Measurements from ENCODE around the gene BCL2L11. TPM values are rescaled to one million over a fixed set of nuclear protein-coding genes. Genes with fewer than 3 reads are reported as not detected.

Gene BCL2L11
- total and polyA plus RNA-seq, 9 of the 15 experiments (the other 6 are each of a cell fraction or from before 2014, with no cell fraction given), result 2.2 to 18.8 (median 5.0) TPM

DNA sequence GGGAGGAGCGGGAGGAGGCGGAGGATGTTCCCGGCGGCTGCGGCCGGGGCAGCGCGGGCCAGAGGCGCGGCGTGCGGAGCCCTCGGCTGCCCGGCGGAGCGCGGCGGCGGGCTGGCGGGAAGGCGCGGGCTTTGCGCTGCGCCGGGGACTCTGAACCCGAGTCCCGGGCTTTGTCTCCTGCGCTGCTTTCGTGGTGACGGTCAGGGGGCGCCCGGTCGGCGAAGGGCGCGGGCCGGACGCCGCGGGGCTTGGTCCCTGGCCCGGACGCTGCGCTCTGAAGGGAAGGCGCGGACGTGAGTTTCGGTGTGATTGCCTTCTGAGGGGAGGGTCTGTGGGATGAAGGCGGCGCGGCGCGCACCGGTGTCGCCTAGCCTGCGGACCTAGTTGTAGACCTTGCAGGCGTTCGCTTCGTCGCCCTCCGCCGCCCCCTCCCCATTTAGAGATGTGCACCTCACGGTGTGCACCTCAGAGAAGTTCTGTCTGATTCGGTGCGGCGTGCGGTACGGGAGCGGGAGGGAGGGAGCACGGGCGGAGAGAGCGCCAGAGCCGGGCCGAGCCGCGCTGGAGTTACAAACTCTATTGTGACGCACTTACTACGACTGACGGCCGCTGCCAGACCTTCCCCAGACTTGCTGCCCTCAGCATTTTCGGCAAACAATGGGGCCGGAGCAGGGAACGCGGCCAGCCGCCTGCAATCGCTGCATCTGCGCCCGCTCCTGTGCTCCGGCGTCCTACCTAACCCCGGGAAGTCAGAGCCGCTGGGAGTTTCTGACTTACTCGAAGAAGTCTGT is 2.1 kb downstream of the BCL2L11 start (continued):
- TF ChIP-seq C11orf30 (IDR thresholded peaks at IDR 0.05; ENCODE audit: low read depth) (peak; percentile 95), ZNF77 (CRISPR knock-in tag; IDR thresholded peaks at IDR 0.05) (no peak), ZNF263 (CRISPR knock-in tag; IDR thresholded peaks at IDR 0.05; ENCODE audit: borderline replicate concordance) (peak; percentile 91), KDM1A (IDR thresholded peaks at IDR 0.05) (no peak), CC2D1A (IDR thresholded peaks at IDR 0.05) (peak; percentile 74), TBL1XR1 (IDR thresholded peaks at IDR 0.05; ENCODE audit: low read length in 2 of 2) (0 out of 4 replicates have a peak, but pooled peaks of 1 of the 2 experiments have one; percentile 0), KAT7 (CRISPR knock-in tag; IDR thresholded peaks at IDR 0.05; ENCODE audit: borderline replicate concordance) (no peak), BRF1 (IDR thresholded peaks at IDR 0.05; ENCODE audit: borderline replicate concordance, extremely low read depth, insufficient read length) (no peak), NKRF (IDR thresholded peaks at IDR 0.05; ENCODE audit: borderline replicate concordance) (peak; percentile 27; the same call in 1 of the 2 replicates), CTBP1 (IDR thresholded peaks at IDR 0.05; ENCODE audit: borderline replicate concordance) (peak; percentile 42; the same call in 1 of the 2 replicates), CEBPG (CRISPR knock-in tag; IDR thresholded peaks at IDR 0.05) (0 out of 2 replicates have a peak, but pooled peaks have one; percentile 20), CEBPG (tag; conservative IDR thresholded peaks at IDR 0.05 in 1 of 2, IDR thresholded peaks at IDR 0.05 in 1 of 2) (no peak), BCOR (IDR thresholded peaks at IDR 0.05) (peak; percentile 44; the same call in 1 of the 2 replicates)
- TF ChIP-seq, protein P1, sequence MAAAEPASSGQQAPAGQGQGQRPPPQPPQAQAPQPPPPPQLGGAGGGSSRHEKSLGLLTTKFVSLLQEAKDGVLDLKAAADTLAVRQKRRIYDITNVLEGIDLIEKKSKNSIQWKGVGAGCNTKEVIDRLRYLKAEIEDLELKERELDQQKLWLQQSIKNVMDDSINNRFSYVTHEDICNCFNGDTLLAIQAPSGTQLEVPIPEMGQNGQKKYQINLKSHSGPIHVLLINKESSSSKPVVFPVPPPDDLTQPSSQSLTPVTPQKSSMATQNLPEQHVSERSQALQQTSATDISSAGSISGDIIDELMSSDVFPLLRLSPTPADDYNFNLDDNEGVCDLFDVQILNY (CRISPR knock-in tag; IDR thresholded peaks at IDR 0.05), result no peak
- TF ChIP-seq, protein P2, sequence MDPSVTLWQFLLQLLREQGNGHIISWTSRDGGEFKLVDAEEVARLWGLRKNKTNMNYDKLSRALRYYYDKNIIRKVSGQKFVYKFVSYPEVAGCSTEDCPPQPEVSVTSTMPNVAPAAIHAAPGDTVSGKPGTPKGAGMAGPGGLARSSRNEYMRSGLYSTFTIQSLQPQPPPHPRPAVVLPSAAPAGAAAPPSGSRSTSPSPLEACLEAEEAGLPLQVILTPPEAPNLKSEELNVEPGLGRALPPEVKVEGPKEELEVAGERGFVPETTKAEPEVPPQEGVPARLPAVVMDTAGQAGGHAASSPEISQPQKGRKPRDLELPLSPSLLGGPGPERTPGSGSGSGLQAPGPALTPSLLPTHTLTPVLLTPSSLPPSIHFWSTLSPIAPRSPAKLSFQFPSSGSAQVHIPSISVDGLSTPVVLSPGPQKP (CRISPR knock-in tag; IDR thresholded peaks at IDR 0.05), result no peak
- TF ChIP-seq, protein P3, sequence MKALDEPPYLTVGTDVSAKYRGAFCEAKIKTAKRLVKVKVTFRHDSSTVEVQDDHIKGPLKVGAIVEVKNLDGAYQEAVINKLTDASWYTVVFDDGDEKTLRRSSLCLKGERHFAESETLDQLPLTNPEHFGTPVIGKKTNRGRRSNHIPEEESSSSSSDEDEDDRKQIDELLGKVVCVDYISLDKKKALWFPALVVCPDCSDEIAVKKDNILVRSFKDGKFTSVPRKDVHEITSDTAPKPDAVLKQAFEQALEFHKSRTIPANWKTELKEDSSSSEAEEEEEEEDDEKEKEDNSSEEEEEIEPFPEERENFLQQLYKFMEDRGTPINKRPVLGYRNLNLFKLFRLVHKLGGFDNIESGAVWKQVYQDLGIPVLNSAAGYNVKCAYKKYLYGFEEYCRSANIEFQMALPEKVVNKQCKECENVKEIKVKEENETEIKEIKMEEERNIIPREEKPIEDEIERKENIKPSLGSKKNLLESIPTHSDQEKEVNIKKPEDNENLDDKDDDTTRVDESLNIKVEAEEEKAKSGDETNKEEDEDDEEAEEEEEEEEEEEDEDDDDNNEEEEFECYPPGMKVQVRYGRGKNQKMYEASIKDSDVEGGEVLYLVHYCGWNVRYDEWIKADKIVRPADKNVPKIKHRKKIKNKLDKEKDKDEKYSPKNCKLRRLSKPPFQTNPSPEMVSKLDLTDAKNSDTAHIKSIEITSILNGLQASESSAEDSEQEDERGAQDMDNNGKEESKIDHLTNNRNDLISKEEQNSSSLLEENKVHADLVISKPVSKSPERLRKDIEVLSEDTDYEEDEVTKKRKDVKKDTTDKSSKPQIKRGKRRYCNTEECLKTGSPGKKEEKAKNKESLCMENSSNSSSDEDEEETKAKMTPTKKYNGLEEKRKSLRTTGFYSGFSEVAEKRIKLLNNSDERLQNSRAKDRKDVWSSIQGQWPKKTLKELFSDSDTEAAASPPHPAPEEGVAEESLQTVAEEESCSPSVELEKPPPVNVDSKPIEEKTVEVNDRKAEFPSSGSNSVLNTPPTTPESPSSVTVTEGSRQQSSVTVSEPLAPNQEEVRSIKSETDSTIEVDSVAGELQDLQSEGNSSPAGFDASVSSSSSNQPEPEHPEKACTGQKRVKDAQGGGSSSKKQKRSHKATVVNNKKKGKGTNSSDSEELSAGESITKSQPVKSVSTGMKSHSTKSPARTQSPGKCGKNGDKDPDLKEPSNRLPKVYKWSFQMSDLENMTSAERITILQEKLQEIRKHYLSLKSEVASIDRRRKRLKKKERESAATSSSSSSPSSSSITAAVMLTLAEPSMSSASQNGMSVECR (CRISPR knock-in tag; IDR thresholded peaks at IDR 0.05), result peak; percentile 87
- TF ChIP-seq, protein P4, sequence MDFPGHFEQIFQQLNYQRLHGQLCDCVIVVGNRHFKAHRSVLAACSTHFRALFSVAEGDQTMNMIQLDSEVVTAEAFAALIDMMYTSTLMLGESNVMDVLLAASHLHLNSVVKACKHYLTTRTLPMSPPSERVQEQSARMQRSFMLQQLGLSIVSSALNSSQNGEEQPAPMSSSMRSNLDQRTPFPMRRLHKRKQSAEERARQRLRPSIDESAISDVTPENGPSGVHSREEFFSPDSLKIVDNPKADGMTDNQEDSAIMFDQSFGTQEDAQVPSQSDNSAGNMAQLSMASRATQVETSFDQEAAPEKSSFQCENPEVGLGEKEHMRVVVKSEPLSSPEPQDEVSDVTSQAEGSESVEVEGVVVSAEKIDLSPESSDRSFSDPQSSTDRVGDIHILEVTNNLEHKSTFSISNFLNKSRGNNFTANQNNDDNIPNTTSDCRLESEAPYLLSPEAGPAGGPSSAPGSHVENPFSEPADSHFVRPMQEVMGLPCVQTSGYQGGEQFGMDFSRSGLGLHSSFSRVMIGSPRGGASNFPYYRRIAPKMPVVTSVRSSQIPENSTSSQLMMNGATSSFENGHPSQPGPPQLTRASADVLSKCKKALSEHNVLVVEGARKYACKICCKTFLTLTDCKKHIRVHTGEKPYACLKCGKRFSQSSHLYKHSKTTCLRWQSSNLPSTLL (IDR thresholded peaks at IDR 0.05), result peak; percentile 84
